H1 (cell line): ENCODE data around the gene ELP4. TPM values are rescaled to one million over a fixed set of nuclear protein-coding genes. Genes with fewer than 3 reads are reported as not detected.

Experiments used
- CTCF ChIA-PET: fragments of 300-600 bp; sonication (Branson Sonifier 250); formaldehyde crosslinking; loops from one replicate; lab custom pipeline; 2021; ENCODE audit not compliant: partially characterized antibody; lab: Charles Lee
- POLR2A ChIA-PET: fragments of 300-600 bp; sonication (Branson Sonifier 250); formaldehyde crosslinking; loops from one replicate; lab custom pipeline; 2021; ENCODE audit warnings: inconsistent platforms; ENCODE audit not compliant: partially characterized antibody; lab: Charles Lee
- DNase-seq, 2 experiments: peaks; one replicate each; pipeline versions ENCODE4 v3.0.0 to v3.0.0-alpha.2; 2010 to 2022; ENCODE audit warnings: low spot score in 2 of 2, low read depth in 1 of 2, mixed read lengths in 1 of 2
- FAIRE-seq: peaks from 2 replicates; lab custom pipeline; 2011; peaks lifted over from hg19 to GRCh38; lab: Jason Lieb, UNC
- H2AFZ ChIP-seq: 2 replicates; pipeline ENCODE4 v1.8.1; 2012; ENCODE audit warnings: low read length, inconsistent platforms
- H2AK5ac ChIP-seq: 2 replicates; pipeline ENCODE4 v1.6.1; 2013; ENCODE audit warnings: low read depth, low read length
- H2BK120ac ChIP-seq: replicated peaks from 2 replicates; pipeline ENCODE3; 2013; ENCODE audit warnings: low read depth, low read length, inconsistent platforms
- H2BK12ac ChIP-seq: 2 replicates; pipeline ENCODE4 v1.6.1; 2013; ENCODE audit warnings: low read depth, low read length
- H2BK15ac ChIP-seq: 2 replicates; pipeline ENCODE4 v1.6.1; 2013; ENCODE audit warnings: low read length
- H2BK20ac ChIP-seq: 2 replicates; pipeline ENCODE4 v1.6.1; 2013; ENCODE audit warnings: low read length
- H2BK5ac ChIP-seq: 2 replicates; pipeline ENCODE4 v1.6.1; 2013; ENCODE audit warnings: low read depth, low read length
- H3K14ac ChIP-seq: 2 replicates; pipeline ENCODE4 v1.6.1; 2013; ENCODE audit warnings: inconsistent platforms; ENCODE audit not compliant: insufficient read length
- H3K18ac ChIP-seq: 2 replicates; pipeline ENCODE4 v1.6.1; 2013; ENCODE audit warnings: low read length; ENCODE audit errors: extremely low read depth
- H3K23ac ChIP-seq: 2 replicates; pipeline ENCODE4 v1.6.1; 2013; ENCODE audit warnings: inconsistent platforms; ENCODE audit not compliant: insufficient read length
- H3K23me2 ChIP-seq: 2 replicates; pipeline ENCODE4 v1.6.1; 2013; ENCODE audit warnings: low read depth, low read length
- H3K27ac ChIP-seq: 2 replicates; pipeline ENCODE4 v1.6.1; 2011; ENCODE audit warnings: low read depth, low read length, inconsistent platforms
- H3K27me3 ChIP-seq, 4 experiments: replicated peaks in 1 of 4; 1 replicate in 1 of 4; 2 replicates in 3 of 4; pipeline versions ENCODE4 v1.6.1 to v1.8.1; 2011 to 2013; ENCODE audit warnings: low read length in 3 of 4, mild to moderate bottlenecking in 3 of 4, inconsistent platforms in 2 of 4, mixed read lengths in 2 of 4, moderate library complexity in 1 of 4; ENCODE audit not compliant: control insufficient read depth in 3 of 4, insufficient read depth in 3 of 4; ENCODE audit errors: extremely low read depth in 1 of 4
- H3K36me3 ChIP-seq, 4 experiments: 2 replicates each; pipeline versions ENCODE4 v1.6.1 to v1.8.1; 2011 to 2013; ENCODE audit warnings: mild to moderate bottlenecking in 4 of 4, low read length in 3 of 4, moderate library complexity in 2 of 4, control low read depth in 1 of 4, inconsistent platforms in 1 of 4; ENCODE audit not compliant: insufficient read depth in 4 of 4, control insufficient read depth in 2 of 4
- H3K4ac ChIP-seq: replicated peaks from 2 replicates; pipeline ENCODE3; 2013; ENCODE audit warnings: low read length, low read depth, mixed read lengths, inconsistent platforms; ENCODE audit not compliant: insufficient read length
- H3K4me1 ChIP-seq, 4 experiments: replicated peaks in 1 of 4; 1 replicate in 1 of 4; 2 replicates in 3 of 4; pipeline versions ENCODE4 v1.6.1 to v1.8.1; 2011 to 2013; ENCODE audit warnings: low read length in 3 of 4, inconsistent platforms in 2 of 4, mixed read lengths in 1 of 4; ENCODE audit not compliant: insufficient read depth in 4 of 4, control insufficient read depth in 3 of 4
- H3K4me2 ChIP-seq, 2 experiments: 2 replicates each; pipeline versions ENCODE4 v1.6.1 to v1.8.1; 2011 to 2013; ENCODE audit warnings: low read depth in 2 of 2, low read length in 2 of 2, control low read depth in 1 of 2, inconsistent platforms in 1 of 2, mild to moderate bottlenecking in 1 of 2; ENCODE audit not compliant: insufficient read depth in 1 of 2
- H3K4me3 ChIP-seq, 4 experiments: fragments of 200-600, 300-600 bp in 1 of 4; sonication (generic), shearing (Covaris generic), sonication (Bioruptor Twin) in 1 of 4; 2 replicates each; pipeline versions ENCODE4 v1.5.1 to v1.8.1; 2011 to 2016; ENCODE audit warnings: low read length in 4 of 4, low read depth in 3 of 4, control low read depth in 2 of 4, inconsistent platforms in 2 of 4, mild to moderate bottlenecking in 2 of 4, mixed read lengths in 1 of 4, moderate library complexity in 1 of 4; ENCODE audit not compliant: insufficient read depth in 2 of 4; ENCODE audit errors: extremely low read depth in 1 of 4
- H3K56ac ChIP-seq: replicated peaks from 2 replicates; pipeline ENCODE3; 2013; ENCODE audit warnings: low read depth, mild to moderate bottlenecking, mixed read lengths, low read length, inconsistent platforms; ENCODE audit not compliant: insufficient read length
- H3K79me1 ChIP-seq: 2 replicates; pipeline ENCODE4 v1.6.1; 2013; ENCODE audit warnings: low read depth, low read length, control low read depth
- H3K79me2 ChIP-seq, 2 experiments: 2 replicates each; pipeline versions ENCODE4 v1.6.1 to v1.8.1; 2012 to 2013; ENCODE audit warnings: low read length in 2 of 2, mild to moderate bottlenecking in 2 of 2, inconsistent platforms in 1 of 2; ENCODE audit not compliant: insufficient read depth in 2 of 2, control insufficient read depth in 1 of 2
- H3K9ac ChIP-seq, 4 experiments: replicated peaks in 1 of 4; 1 replicate in 1 of 4; 2 replicates in 3 of 4; pipeline versions ENCODE4 v1.6.1 to v1.8.1; 2011 to 2013; ENCODE audit warnings: low read depth in 3 of 4, low read length in 3 of 4, control low read depth in 2 of 4, mild to moderate bottlenecking in 2 of 4, moderate library complexity in 2 of 4, inconsistent platforms in 1 of 4; ENCODE audit errors: extremely low read depth in 1 of 4
- H3K9me3 ChIP-seq, 2 experiments: 2 replicates each; pipeline versions ENCODE4 v1.6.1 to v1.8.1; 2012 to 2013; ENCODE audit warnings: mild to moderate bottlenecking in 2 of 2, moderate library complexity in 2 of 2, control low read depth in 1 of 2, inconsistent platforms in 1 of 2, low read depth in 1 of 2, low read length in 1 of 2, mixed read lengths in 1 of 2; ENCODE audit not compliant: insufficient read depth in 2 of 2
- H4K20me1 ChIP-seq, 2 experiments: replicated peaks in 1 of 2; 2 replicates each; pipeline versions ENCODE3 to v1.8.1; 2011 to 2013; ENCODE audit warnings: inconsistent platforms in 2 of 2, low read length in 2 of 2, mild to moderate bottlenecking in 1 of 2; ENCODE audit not compliant: insufficient read depth in 2 of 2, control insufficient read depth in 1 of 2
- H4K5ac ChIP-seq: 2 replicates; pipeline ENCODE4 v1.6.1; 2013; ENCODE audit warnings: low read length, low read depth, mixed read lengths, inconsistent platforms; ENCODE audit not compliant: insufficient read length
- H4K8ac ChIP-seq: 2 replicates; pipeline ENCODE4 v1.8.0; 2013; ENCODE audit warnings: mild to moderate bottlenecking, moderate library complexity, low read length, inconsistent platforms; ENCODE audit not compliant: insufficient read depth; ENCODE audit errors: extremely low read depth
- H4K91ac ChIP-seq: replicated peaks from 2 replicates; pipeline ENCODE3; 2013; ENCODE audit warnings: low read length, mixed read lengths, inconsistent platforms; ENCODE audit not compliant: insufficient read length
- FOSL1 ChIP-seq: IDR thresholded peaks from 2 replicates; pipeline ENCODE4 v1.6.1; 2011; ENCODE audit warnings: mild to moderate bottlenecking, low read depth, low read length, moderate library complexity; ENCODE audit not compliant: insufficient read depth
- HDAC2 ChIP-seq, 2 experiments: fragments of 300-600 bp in 1 of 2; sonication (generic) in 1 of 2; IDR thresholded peaks; 2 replicates each; pipeline ENCODE4 v1.6.1; 2011 to 2012; ENCODE audit warnings: low read depth in 2 of 2, low read length in 2 of 2, mild to moderate bottlenecking in 2 of 2, moderate library complexity in 2 of 2, borderline replicate concordance in 1 of 2, inconsistent platforms in 1 of 2
- HDAC6 ChIP-seq: IDR thresholded peaks from one replicate; pipeline ENCODE4 v1.7.1; 2012; ENCODE audit warnings: low read depth, mild to moderate bottlenecking, inconsistent platforms, low read length, moderate library complexity
- MAX ChIP-seq: IDR thresholded peaks from 2 replicates; pipeline ENCODE4 v1.6.1; 2012; ENCODE audit warnings: inconsistent platforms
- NANOG ChIP-seq: IDR thresholded peaks from 2 replicates; pipeline ENCODE4 v1.6.1; 2011; ENCODE audit warnings: low read length, low read depth, mild to moderate bottlenecking, inconsistent platforms; ENCODE audit not compliant: insufficient read depth, poor library complexity, severe bottlenecking
- POLR2A ChIP-seq, 2 experiments: IDR thresholded peaks; 1 replicate in 1 of 2; 2 replicates in 1 of 2; pipeline ENCODE4 v1.6.1; 2011; ENCODE audit warnings: low read depth in 2 of 2, low read length in 2 of 2, mild to moderate bottlenecking in 2 of 2; ENCODE audit errors: control extremely low read depth in 1 of 2
- RBBP5 ChIP-seq: IDR thresholded peaks from 2 replicates; pipeline ENCODE4 v1.7.1; 2012; ENCODE audit warnings: low read depth, mild to moderate bottlenecking, inconsistent platforms, low read length, moderate library complexity, borderline replicate concordance
- USF2 ChIP-seq: IDR thresholded peaks from 2 replicates; pipeline ENCODE4 v1.6.1; 2011; ENCODE audit warnings: low read length, improper control_type of control experiment
- WGBS, 2 experiments: shearing (Covaris generic) in 1 of 2; methylation state at CpG; one replicate each; pipeline versions ENCODE4 v1.1.6 to v1.1.7; 2013 to 2015; ENCODE audit warnings: low lambda C conversion rate in 2 of 2, mixed read lengths in 2 of 2, inconsistent platforms in 1 of 2, low coverage in 1 of 2, missing lambda C conversion rate in 1 of 2; ENCODE audit not compliant: insufficient replicate concordance in 2 of 2, insufficient coverage in 1 of 2, insufficient read length in 1 of 2; ENCODE audit errors: extremely low coverage in 1 of 2, missing lambda C conversion rate in 1 of 2; 5-methylcytosine and 5-hydroxymethylcytosine counted together
- polyA plus RNA-seq, 7 experiments: library from polyadenylated mRNA; depleted of rRNA in 3 of 7; stranded (reverse) in 5 of 7; unstranded in 2 of 7; fragments of >200 nt in 5 of 7; fragments of 200-250 nt in 2 of 7; gene quantifications; 1 replicate in 5 of 7; 2 replicates in 1 of 7; 4 replicates in 1 of 7; pipeline versions ENCODE4 v1.2.1 to v1.2.3, GENCODE V29; 2011 to 2013; ENCODE audit warnings: missing spikeins in 2 of 7, mixed read lengths in 2 of 7
- total RNA-seq: library from RNA; stranded (reverse); fragmentation: NEBNext Ultra II Directional; extraction: Animal tissue kit (Norgen Biotek cat#: 25700); gene quantifications from 2 replicates; pipeline ENCODE4 v1.2.1, GENCODE V29; 2021

Gene ELP4
- total and polyA plus RNA-seq, 2 of the 8 experiments (the other 6 are each of a cell fraction or from before 2014, with no cell fraction given): 14.0 to 18.6 TPM

- no peak overlapping the region for H4K91ac ChIP-seq
- no peak overlapping the region for H3K18ac ChIP-seq
- no peaks in the 10 kb centered on the region for H3K4me1 ChIP-seq
- H2BK120ac ChIP-seq: no peak overlapping the region
- H3K27ac ChIP-seq: no peak overlapping the region
- no peak overlapping the region for H3K4me2 ChIP-seq
- POLR2A ChIA-PET: no interaction called here
- no peaks in the 10 kb centered on the region for H3K23me2 ChIP-seq
- TF ChIP-seq POLR2A (IDR thresholded peaks at IDR 0.05; ENCODE audit: control extremely low read depth in 1 of 2, low read depth in 2 of 2, low read length in 2 of 2) (no peak), HDAC2 (IDR thresholded peaks at IDR 0.05; ENCODE audit: borderline replicate concordance in 1 of 2, low read depth in 2 of 2, low read length in 2 of 2) (no peak), NANOG (no peak), MAX (no peak), RBBP5 (no peak), HDAC6 (no peak), FOSL1 (no peak), USF2 (no peak)
- H2BK15ac ChIP-seq: no peak overlapping the region
- no peaks in the 10 kb centered on the region for H3K9me3 ChIP-seq
- H2AK5ac ChIP-seq: no peak overlapping the region
- H4K20me1 ChIP-seq: no peaks in the 10 kb centered on the region
- WGBS, 2 experiments: 83% methylated on average over 4 of the region's 4 CpGs; no CpG with 5 or more reads in 1 of the 2 experiments
- no peak overlapping the region for H4K5ac ChIP-seq
- no peak overlapping the region for H4K8ac ChIP-seq
- no peak overlapping the region for H3K4ac ChIP-seq
- H2BK12ac ChIP-seq: no peak overlapping the region
- no peak overlapping the region for H3K23ac ChIP-seq
- no peaks in the 10 kb centered on the region for H3K79me1 ChIP-seq
- H2BK5ac ChIP-seq: no peak overlapping the region
- H3K9ac ChIP-seq: no peak overlapping the region
- H3K4me3 ChIP-seq: no peak overlapping the region
- H3K27me3 ChIP-seq: no peaks in the 10 kb centered on the region
- no peaks in the 10 kb centered on the region for H3K79me2 ChIP-seq
- H2BK20ac ChIP-seq: no peak overlapping the region
- FAIRE-seq: no peak
- CTCF ChIA-PET: no interaction called here
- no peak overlapping the region for H3K14ac ChIP-seq
- no peak overlapping the region for H2AFZ ChIP-seq
- no peak overlapping the region for H3K56ac ChIP-seq
- no peak for DNase-seq
- H3K36me3 ChIP-seq: no peaks in the 10 kb centered on the region
Observed at GRCh38 chr11:31636983-31637382, 127.4 kb downstream of the ELP4 start.
